Endodermal cell (in vitro differentiated cells): ENCODE measurements around the gene PFDN1. TPM values are rescaled to one million over a fixed set of nuclear protein-coding genes. Genes with fewer than 3 reads are reported as not detected.

ENCODE experiments used
- DNase-seq: peaks from one replicate; pipeline ENCODE4 v3.0.0-alpha.2; 2017
- H3K27ac ChIP-seq: 2 replicates; pipeline ENCODE4 v1.5.1; 2013; ENCODE audit warnings: mild to moderate bottlenecking, low read depth, low read length, moderate library complexity
- H3K27me3 ChIP-seq: 2 replicates; pipeline ENCODE4 v1.6.1; 2013; ENCODE audit warnings: mild to moderate bottlenecking, low read length, moderate library complexity; ENCODE audit not compliant: insufficient read depth, control insufficient read depth, poor library complexity, severe bottlenecking
- H3K36me3 ChIP-seq: 2 replicates; pipeline ENCODE4 v1.7.0; 2013; ENCODE audit warnings: mild to moderate bottlenecking, low read length, moderate library complexity; ENCODE audit not compliant: control insufficient read depth, insufficient read depth
- H3K4me1 ChIP-seq: one replicate; pipeline ENCODE4 v1.7.0; 2013; ENCODE audit warnings: low read length; ENCODE audit not compliant: control insufficient read depth, insufficient read depth
- H3K4me3 ChIP-seq: 2 replicates; pipeline ENCODE4 v1.5.1; 2013; ENCODE audit warnings: mild to moderate bottlenecking, low read length, moderate library complexity
- H3K9ac ChIP-seq: 2 replicates; pipeline ENCODE4 v1.6.1; 2013; ENCODE audit warnings: mild to moderate bottlenecking, low read length, moderate library complexity; ENCODE audit not compliant: poor library complexity, severe bottlenecking; ENCODE audit errors: extremely low read depth
- H3K9me3 ChIP-seq: 2 replicates; pipeline ENCODE4 v1.6.1; 2013; ENCODE audit warnings: mild to moderate bottlenecking, low read length, moderate library complexity; ENCODE audit not compliant: control insufficient read depth
- H3K27ac Mint-ChIP-seq: 2 replicates; pipeline ENCODE4 v1.8.0; 2020; ENCODE audit warnings: mixed read lengths
- H3K27me3 Mint-ChIP-seq: 2 replicates; pipeline ENCODE4 v1.8.0; 2021; ENCODE audit warnings: mild to moderate bottlenecking, mixed read lengths; ENCODE audit not compliant: insufficient read depth
- H3K36me3 Mint-ChIP-seq: 2 replicates; pipeline ENCODE4 v1.8.0; 2020; ENCODE audit warnings: low read depth, mixed read lengths
- H3K4me1 Mint-ChIP-seq: 2 replicates; pipeline ENCODE4 v1.8.0; 2020; ENCODE audit warnings: mixed read lengths
- H3K4me3 Mint-ChIP-seq: 2 replicates; pipeline ENCODE4 v1.8.0; 2020; ENCODE audit warnings: mild to moderate bottlenecking, moderate library complexity, mixed read lengths
- H3K9me3 Mint-ChIP-seq: 2 replicates; pipeline ENCODE4 v1.8.0; 2020; ENCODE audit warnings: mild to moderate bottlenecking, mixed read lengths
- WGBS, 2 experiments: methylation state at CpG; one replicate each; pipeline versions ENCODE4 v1.1.5 to v1.1.7; 2013; ENCODE audit warnings: missing lambda C conversion rate in 2 of 2, mixed read lengths in 1 of 2; ENCODE audit not compliant: insufficient coverage in 1 of 2, insufficient read length in 1 of 2; 5-methylcytosine and 5-hydroxymethylcytosine counted together
- total RNA-seq, 2 donors: library from RNA; stranded (reverse); fragmentation: NEBNext Ultra II Directional in 1 of 2; extraction: Animal tissue kit (Norgen Biotek cat#: 25700) in 1 of 2; gene quantifications; 2 replicates in 1 of 2; 3 replicates in 1 of 2; pipeline ENCODE4 v1.2.1, GENCODE V29; 2021
- TF ChIP-seq, protein P1 (sequence below): fragments of 200-600 bp; sonication (generic); conservative IDR thresholded peaks from 2 replicates; pipeline ENCODE4 v1.5.0; 2021; ENCODE audit warnings: antibody characterized with exemption, mild to moderate bottlenecking

The PFDN1 gene
- total RNA-seq, 2 donors from 2014 or later = 62.9 to 64.4 TPM

- Mint-ChIP-seq H3K4me3 (no peak overlapping the region), H3K27ac (no peak overlapping the region), H3K4me1 (peaks cover 30% of the 10 kb centered on the region), H3K27me3 (no peaks in the 10 kb centered on the region), H3K36me3 (no peaks in the 10 kb centered on the region), H3K9me3 (no peaks in the 10 kb centered on the region)
- Histone ChIP-seq H3K27me3 (no peaks in the 10 kb centered on the region), H3K9ac (no peak overlapping the region), H3K4me1 (peaks cover 9% of the 10 kb centered on the region), H3K9me3 (no peaks in the 10 kb centered on the region), H3K4me3 (no peak overlapping the region), H3K27ac (no peak overlapping the region), H3K36me3 (no peaks in the 10 kb centered on the region)
- TF ChIP-seq, protein P1, sequence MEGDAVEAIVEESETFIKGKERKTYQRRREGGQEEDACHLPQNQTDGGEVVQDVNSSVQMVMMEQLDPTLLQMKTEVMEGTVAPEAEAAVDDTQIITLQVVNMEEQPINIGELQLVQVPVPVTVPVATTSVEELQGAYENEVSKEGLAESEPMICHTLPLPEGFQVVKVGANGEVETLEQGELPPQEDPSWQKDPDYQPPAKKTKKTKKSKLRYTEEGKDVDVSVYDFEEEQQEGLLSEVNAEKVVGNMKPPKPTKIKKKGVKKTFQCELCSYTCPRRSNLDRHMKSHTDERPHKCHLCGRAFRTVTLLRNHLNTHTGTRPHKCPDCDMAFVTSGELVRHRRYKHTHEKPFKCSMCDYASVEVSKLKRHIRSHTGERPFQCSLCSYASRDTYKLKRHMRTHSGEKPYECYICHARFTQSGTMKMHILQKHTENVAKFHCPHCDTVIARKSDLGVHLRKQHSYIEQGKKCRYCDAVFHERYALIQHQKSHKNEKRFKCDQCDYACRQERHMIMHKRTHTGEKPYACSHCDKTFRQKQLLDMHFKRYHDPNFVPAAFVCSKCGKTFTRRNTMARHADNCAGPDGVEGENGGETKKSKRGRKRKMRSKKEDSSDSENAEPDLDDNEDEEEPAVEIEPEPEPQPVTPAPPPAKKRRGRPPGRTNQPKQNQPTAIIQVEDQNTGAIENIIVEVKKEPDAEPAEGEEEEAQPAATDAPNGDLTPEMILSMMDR = no peak
- WGBS, 2 experiments = 85 to 90% methylated on average over 3 to 4 of the region's 4 CpGs
- DNase-seq = no peak
Observed at GRCh38 chr5:140318792-140319191, 15.9 kb upstream of the PFDN1 start.

- no peaks in the 10 kb centered on the region for H3K36me3 ChIP-seq
- no peak overlapping the region for H3K27ac ChIP-seq
- H3K36me3 Mint-ChIP-seq = no peaks in the 10 kb centered on the region
- DNase-seq = no peak
- H3K27ac Mint-ChIP-seq = no peak overlapping the region
- TF ChIP-seq, protein P1 = no peak
- no peak overlapping the region for H3K4me3 Mint-ChIP-seq
- no peaks in the 10 kb centered on the region for H3K27me3 Mint-ChIP-seq
- 86 to 89% methylated on average over 5 of the region's 5 CpGs for WGBS, 2 experiments
- peaks cover 2% of the 10 kb centered on the region for H3K4me1 ChIP-seq
- H3K9ac ChIP-seq = no peak overlapping the region
- no peaks in the 10 kb centered on the region for H3K27me3 ChIP-seq
- peaks cover 20% of the 10 kb centered on the region for H3K4me1 Mint-ChIP-seq
- no peaks in the 10 kb centered on the region for H3K9me3 Mint-ChIP-seq
- H3K9me3 ChIP-seq = no peaks in the 10 kb centered on the region
- H3K4me3 ChIP-seq = no peak overlapping the region
Observed at GRCh38 chr5:140317859-140318258, 15.0 kb upstream of the PFDN1 start.

DNA sequence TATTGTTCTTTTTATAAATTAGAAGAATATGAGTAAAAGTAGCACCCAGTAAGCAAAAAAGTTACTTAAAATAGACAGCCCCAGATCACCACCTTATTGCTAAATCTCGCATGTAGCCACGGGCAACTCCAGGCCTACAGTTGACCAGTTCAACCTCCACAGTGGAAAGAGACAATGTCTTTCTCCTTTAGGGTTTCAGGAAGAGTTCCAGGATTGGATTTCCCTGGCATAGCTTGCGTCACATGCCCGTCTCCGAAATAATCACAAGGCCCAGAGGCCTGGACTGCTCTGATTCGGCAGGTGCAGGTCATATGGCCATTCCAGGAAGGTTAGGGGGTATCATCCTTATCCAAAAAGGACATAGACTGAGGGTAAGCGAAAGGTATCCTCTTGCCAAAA is 9.9 kb upstream of the PFDN1 start:
- Histone ChIP-seq H3K4me3 (no peak overlapping the region), H3K4me1 (peaks cover 6% of the 10 kb centered on the region), H3K27ac (no peak overlapping the region), H3K9me3 (no peaks in the 10 kb centered on the region), H3K36me3 (no peaks in the 10 kb centered on the region), H3K9ac (no peak overlapping the region), H3K27me3 (no peaks in the 10 kb centered on the region)
- DNase-seq = no peak
- TF ChIP-seq, protein P1 = no peak
- 88 to 94% methylated on average over 5 to 7 of the region's 7 CpGs for WGBS, 2 experiments
- Mint-ChIP-seq H3K4me1 (peaks cover 21% of the 10 kb centered on the region), H3K27me3 (no peaks in the 10 kb centered on the region), H3K36me3 (no peaks in the 10 kb centered on the region), H3K27ac (no peak overlapping the region), H3K9me3 (no peaks in the 10 kb centered on the region), H3K4me3 (no peak overlapping the region)
